GM12801 (cell line): ENCODE results near the gene MORN1.

Experiments used
- TF ChIP-seq, protein P1 (sequence below): IDR thresholded peaks from one replicate; pipeline ENCODE4 v1.5.1; 2011; ENCODE audit warnings: control low read depth; ENCODE audit not compliant: insufficient read length; ENCODE audit errors: extremely low read depth

The MORN1 gene

DNA sequence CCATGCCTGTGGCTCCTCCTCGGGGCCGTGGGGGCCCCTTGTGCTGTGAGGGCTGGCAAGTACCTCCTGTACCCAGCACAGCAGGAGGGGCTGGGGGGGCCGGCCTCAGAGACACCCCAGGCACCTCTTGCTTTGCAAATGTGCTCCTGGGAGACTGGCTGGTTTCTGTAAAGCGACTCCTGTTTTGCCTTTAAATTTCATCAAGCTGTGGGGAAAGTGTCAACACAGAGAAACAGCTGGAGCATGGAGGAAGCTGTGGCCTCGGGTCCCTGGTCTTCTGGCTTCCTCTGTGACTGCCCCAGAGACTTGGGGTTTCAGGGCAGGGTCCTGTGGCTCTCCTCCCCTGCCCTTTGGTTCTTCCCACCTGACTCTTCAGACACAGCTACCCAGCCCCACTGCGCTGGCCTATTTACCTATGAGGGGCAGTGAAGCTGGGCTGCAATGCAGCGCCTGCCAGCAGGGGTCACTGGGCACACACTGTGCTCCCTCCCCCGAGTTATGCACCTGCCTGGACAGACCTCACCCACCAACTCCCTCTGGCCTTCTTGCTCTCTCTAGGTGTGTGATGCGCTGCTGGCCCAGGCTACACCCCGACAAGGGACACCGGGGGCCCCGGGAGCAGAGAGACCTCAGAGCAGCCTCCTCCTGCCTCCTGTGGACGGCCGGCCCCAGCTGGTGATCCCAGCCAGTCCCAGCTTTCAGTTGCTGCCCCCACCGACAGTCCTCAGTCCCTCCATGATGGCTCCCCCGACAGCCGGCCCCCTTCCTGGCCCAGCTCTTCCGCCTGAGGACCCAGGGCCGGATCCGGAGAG, 38.6 kb upstream of the MORN1 start:
- TF ChIP-seq, protein P1, sequence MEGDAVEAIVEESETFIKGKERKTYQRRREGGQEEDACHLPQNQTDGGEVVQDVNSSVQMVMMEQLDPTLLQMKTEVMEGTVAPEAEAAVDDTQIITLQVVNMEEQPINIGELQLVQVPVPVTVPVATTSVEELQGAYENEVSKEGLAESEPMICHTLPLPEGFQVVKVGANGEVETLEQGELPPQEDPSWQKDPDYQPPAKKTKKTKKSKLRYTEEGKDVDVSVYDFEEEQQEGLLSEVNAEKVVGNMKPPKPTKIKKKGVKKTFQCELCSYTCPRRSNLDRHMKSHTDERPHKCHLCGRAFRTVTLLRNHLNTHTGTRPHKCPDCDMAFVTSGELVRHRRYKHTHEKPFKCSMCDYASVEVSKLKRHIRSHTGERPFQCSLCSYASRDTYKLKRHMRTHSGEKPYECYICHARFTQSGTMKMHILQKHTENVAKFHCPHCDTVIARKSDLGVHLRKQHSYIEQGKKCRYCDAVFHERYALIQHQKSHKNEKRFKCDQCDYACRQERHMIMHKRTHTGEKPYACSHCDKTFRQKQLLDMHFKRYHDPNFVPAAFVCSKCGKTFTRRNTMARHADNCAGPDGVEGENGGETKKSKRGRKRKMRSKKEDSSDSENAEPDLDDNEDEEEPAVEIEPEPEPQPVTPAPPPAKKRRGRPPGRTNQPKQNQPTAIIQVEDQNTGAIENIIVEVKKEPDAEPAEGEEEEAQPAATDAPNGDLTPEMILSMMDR = no peak

DNA sequence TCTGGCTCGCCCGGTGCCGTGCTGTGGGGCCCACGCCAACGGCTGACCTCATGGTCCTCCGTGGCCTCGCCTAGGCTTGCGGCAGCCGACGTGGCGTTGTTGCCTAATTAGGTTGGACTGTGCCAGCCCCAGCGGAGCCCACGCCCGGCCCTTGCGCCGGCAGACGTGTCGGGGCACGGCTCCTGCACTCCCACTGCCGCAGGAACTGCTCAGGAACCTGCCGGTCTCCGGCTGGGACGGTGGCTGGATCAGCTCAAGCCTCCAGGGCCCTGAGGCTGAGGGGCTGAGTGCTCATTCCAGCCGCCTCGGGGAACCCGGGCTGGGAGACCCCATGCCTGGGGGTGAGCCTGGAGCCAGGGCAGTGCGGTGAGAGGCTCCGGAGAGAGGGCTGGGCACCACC, 37.1 kb upstream of the MORN1 start:
- TF ChIP-seq, protein P1 = no peak

DNA sequence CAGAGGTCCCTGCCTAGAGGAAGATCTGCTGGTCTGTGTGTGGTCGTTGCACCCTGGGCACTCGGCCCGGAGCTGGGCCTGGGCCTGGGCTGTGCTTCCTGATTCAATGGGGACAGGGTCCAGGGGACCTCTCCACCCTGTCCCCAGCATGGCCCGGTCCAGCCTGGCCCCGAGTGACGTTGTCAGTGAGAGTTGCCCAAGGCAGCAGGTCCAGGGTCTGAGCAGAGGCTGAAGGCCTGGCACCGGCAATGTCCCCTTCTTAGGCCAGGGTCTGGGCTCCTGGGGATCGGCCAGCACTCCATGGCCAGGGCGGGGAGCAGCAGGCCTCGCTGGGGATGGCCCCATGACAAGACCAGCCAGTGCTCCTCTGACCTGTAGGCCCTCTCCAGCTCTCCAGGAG, 36.6 kb upstream of the MORN1 start:
- TF ChIP-seq, protein P1 = no peak

DNA sequence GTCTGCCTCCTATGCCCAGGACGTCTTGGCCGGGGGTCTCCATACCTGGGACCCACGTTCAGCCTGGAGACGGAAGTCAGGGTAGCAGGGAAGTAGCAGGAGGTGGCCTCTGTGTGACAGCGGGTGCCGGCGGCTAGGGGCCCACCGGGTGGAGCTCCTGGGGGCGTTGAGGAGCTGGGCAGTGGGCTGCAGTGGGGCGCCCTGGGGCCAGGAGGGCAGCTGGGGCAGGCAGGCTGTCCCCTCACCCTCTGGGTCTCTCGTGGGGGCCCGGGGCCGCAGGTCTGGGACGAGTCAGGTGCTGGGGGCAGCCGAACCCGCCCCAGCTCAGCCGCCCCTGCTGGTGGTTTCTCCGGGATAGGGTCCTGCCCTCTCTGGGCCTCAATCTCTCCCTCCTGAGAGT, 35.7 kb upstream of the MORN1 start:
- TF ChIP-seq, protein P1 = no peak

DNA sequence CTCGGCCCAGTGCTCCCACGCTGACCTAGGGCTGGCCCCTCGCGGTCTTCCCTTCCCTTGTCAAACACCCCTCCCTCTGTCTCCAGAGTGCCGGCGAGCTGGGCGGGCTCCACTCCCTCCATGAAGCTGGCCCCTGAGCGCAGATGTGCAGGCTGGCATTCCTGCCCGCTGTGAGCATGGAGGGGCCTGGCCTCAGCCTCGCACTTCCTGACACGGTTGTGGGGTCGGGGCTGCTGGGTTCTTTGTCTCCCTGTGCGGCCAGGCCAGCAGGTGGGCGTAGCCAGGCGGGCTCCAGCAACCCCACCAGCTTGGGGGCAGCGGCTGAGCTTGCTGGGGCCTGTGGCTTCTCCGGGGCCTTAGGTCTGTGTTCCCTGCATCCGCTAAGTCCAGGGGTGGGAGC, 35.2 kb upstream of the MORN1 start:
- TF ChIP-seq, protein P1 = no peak

DNA sequence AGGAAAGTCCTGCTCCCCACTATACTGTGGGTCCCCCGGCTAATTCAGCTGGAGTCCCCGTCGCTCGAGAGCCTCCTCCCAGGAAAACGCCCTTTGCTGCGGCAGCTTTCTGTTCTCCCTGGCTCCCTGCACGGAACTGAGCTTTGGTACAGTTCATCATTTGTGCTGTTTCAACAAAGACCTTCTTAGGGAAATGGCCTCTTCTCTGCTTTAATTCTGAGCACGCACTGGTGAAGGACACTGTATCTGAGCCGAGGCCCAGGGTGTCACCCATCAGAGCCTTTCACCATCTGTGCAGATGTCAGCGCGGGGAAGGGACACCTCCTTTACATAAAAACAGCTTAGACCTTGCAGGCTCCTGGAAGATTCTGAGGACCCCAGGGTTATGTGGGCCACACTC, 34.5 kb upstream of the MORN1 start:
- TF ChIP-seq, protein P1 = no peak

DNA sequence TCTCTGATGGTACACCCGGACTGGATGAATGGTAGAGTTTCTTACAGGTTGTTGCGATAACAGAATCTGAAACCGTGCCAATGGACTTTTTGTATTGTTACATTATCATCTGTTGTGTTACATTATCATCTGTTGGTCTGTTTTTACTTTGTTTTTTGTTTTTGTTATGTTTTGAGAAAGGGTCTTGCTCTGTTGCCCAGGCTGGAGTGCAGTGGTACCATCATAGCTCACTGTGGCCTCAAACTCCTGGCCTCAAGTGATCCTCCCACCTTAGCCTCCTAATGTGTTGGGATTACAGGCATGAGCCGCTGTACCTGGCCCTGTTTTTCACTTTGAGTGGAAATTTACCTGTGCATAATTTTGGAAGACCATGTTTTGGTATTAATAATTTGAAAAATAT, 31.2 kb upstream of the MORN1 start:
- TF ChIP-seq, protein P1 = no peak

DNA sequence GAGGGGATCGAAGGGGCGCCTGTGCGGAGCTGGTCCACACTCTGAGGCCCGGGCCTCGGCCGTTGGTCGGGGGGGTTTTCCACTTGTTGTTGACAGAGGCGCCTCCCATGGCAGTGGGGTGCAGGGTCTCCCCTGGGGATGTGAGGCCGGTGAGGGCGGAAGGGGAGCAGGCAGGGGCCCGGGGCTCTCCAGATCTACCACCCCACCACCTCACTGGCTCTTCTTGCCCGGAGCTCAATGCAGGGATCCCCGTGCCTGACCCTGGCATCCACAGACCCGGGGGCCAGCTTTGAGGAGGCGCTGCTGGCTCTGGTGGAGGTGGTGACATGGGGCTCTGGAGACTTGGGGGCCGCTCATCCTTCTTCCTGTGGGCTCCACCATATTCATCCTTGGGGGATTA, 28.1 kb upstream of the MORN1 start:
- TF ChIP-seq, protein P1 = no peak
